ENCODE data around the gene RASSF8. TPM values are rescaled to one million over a fixed set of nuclear protein-coding genes. Genes with fewer than 3 reads are reported as not detected.

RASSF8 gene
- polyA plus RNA-seq, 3 donors = 0.08 to 0.39 TPM; not detected in 1

- no peaks in the 10 kb centered on the region for H4K20me1 ChIP-seq (ENCODE audit: insufficient read depth, low read length)
- no peak for DNase-seq
- H2AFZ ChIP-seq (ENCODE audit: insufficient read depth, low read depth, low read length, poor library complexity, severe bottlenecking) = no peak overlapping the region
- H3K79me2 ChIP-seq (ENCODE audit: insufficient read depth, low read length) = no peaks in the 10 kb centered on the region
- no peaks in the 10 kb centered on the region for H3K4me1 ChIP-seq (ENCODE audit: control insufficient read depth in 1 of 2, insufficient read depth in 2 of 2, low read length in 2 of 2)
- H3K36me3 Mint-ChIP-seq = no peaks in the 10 kb centered on the region
- no peak for TF ChIP-seq CTCF (IDR thresholded peaks at IDR 0.05)
- H3K9me3 Mint-ChIP-seq = peaks cover 0 to 3% (median 0%) of the 10 kb centered on the region in 7 donors
- peaks cover 0 to 2% (median 0%) of the 10 kb centered on the region in 3 donors for H3K27me3 Mint-ChIP-seq (ENCODE audit: low read depth in 3 of 3)
- H3K9ac ChIP-seq (ENCODE audit: insufficient read depth, low read length, poor library complexity, severe bottlenecking) = no peak overlapping the region
- H3K27ac Mint-ChIP-seq = no peak overlapping the region
- no peaks in the 10 kb centered on the region for H3K4me1 Mint-ChIP-seq
- H3K4me2 ChIP-seq (replicated peaks; ENCODE audit: extremely low read depth, low read length, poor library complexity, severe bottlenecking) = no peak overlapping the region
- no peaks in the 10 kb centered on the region for H3K36me3 ChIP-seq (replicated peaks in 1 of 2; ENCODE audit: control insufficient read depth in 1 of 2, insufficient read depth in 2 of 2, low read length in 2 of 2)
- H3K9me3 ChIP-seq (replicated peaks in 1 of 2; ENCODE audit: control insufficient read depth in 1 of 2, insufficient read depth in 1 of 2, low read length in 2 of 2) = no peaks in the 10 kb centered on the region
- no peaks in the 10 kb centered on the region for H3K27me3 ChIP-seq (ENCODE audit: control insufficient read depth in 2 of 2, insufficient read depth in 2 of 2, low read length in 2 of 2)
- H3K4me3 Mint-ChIP-seq = no peak overlapping the region
- H3K27ac ChIP-seq (ENCODE audit: low read depth in 1 of 2, low read length in 2 of 2) = no peak overlapping the region
- no peak overlapping the region for H3K4me3 ChIP-seq (replicated peaks in 1 of 3; ENCODE audit: low read depth in 2 of 3, low read length in 3 of 3)
- intact Hi-C loops (cut with micrococcal nuclease) = no loop called here
- no CpG with 5 or more reads among the region's 2 CpGs for WGBS (ENCODE audit: insufficient coverage)
Observed at GRCh38 chr12:25990495-25990894, 32.0 kb downstream of the RASSF8 start.

GRCh38 chr12:25992026-25992782, 33.7 kb downstream of the RASSF8 start:
- H3K27ac Mint-ChIP-seq = no peak overlapping the region
- no peaks in the 10 kb centered on the region for H3K36me3 Mint-ChIP-seq
- intact Hi-C loops (cut with micrococcal nuclease) = no loop called here
- H3K9ac ChIP-seq (ENCODE audit: insufficient read depth, low read length, poor library complexity, severe bottlenecking) = no peak overlapping the region
- H3K27ac ChIP-seq (ENCODE audit: low read depth in 1 of 2, low read length in 2 of 2) = no peak overlapping the region
- no peak overlapping the region for H3K4me3 Mint-ChIP-seq
- H3K4me1 ChIP-seq (ENCODE audit: control insufficient read depth in 1 of 2, insufficient read depth in 2 of 2, low read length in 2 of 2) = no peaks in the 10 kb centered on the region
- peaks cover 0 to 3% (median 0%) of the 10 kb centered on the region in 7 donors for H3K9me3 Mint-ChIP-seq
- no peak overlapping the region for H2AFZ ChIP-seq (ENCODE audit: insufficient read depth, low read depth, low read length, poor library complexity, severe bottlenecking)
- H3K4me2 ChIP-seq (replicated peaks; ENCODE audit: extremely low read depth, low read length, poor library complexity, severe bottlenecking) = no peak overlapping the region
- H4K20me1 ChIP-seq (ENCODE audit: insufficient read depth, low read length) = no peaks in the 10 kb centered on the region
- H3K4me1 Mint-ChIP-seq = no peaks in the 10 kb centered on the region
- H3K27me3 Mint-ChIP-seq (ENCODE audit: low read depth in 3 of 3) = peaks cover 0 to 2% (median 0%) of the 10 kb centered on the region in 3 donors
- H3K79me2 ChIP-seq (ENCODE audit: insufficient read depth, low read length) = no peaks in the 10 kb centered on the region
- H3K27me3 ChIP-seq (ENCODE audit: control insufficient read depth in 2 of 2, insufficient read depth in 2 of 2, low read length in 2 of 2) = no peaks in the 10 kb centered on the region
- H3K4me3 ChIP-seq (replicated peaks in 1 of 3; ENCODE audit: low read depth in 2 of 3, low read length in 3 of 3) = no peak overlapping the region
- no peak for TF ChIP-seq CTCF (IDR thresholded peaks at IDR 0.05)
- DNase-seq = no peak
- no peaks in the 10 kb centered on the region for H3K9me3 ChIP-seq (replicated peaks in 1 of 2; ENCODE audit: control insufficient read depth in 1 of 2, insufficient read depth in 1 of 2, low read length in 2 of 2)
- 77% methylated on average over 4 of the region's 4 CpGs for WGBS (ENCODE audit: insufficient coverage)
- H3K36me3 ChIP-seq (replicated peaks in 1 of 2; ENCODE audit: control insufficient read depth in 1 of 2, insufficient read depth in 2 of 2, low read length in 2 of 2) = no peaks in the 10 kb centered on the region
